Choroid plexus epithelial cell (primary cell): ENCODE data around the gene CELSR2.

Source experiments
- DNase-seq: peaks from one replicate; pipeline ENCODE4 v3.0.0-alpha.2; 2010; ENCODE audit warnings: low read depth
- H3K4me3 ChIP-seq: 2 replicates; pipeline ENCODE4 v1.5.1; 2011; ENCODE audit warnings: low read depth, mild to moderate bottlenecking, control low read depth, low read length, moderate library complexity
- CTCF ChIP-seq: conservative IDR thresholded peaks from 2 replicates; pipeline ENCODE4 v1.5.1; 2011; ENCODE audit warnings: low read depth, mild to moderate bottlenecking, control low read depth, inconsistent platforms, low read length, moderate library complexity

The CELSR2 gene

GRCh38 chr1:109312978-109313775 is 63.8 kb downstream of the CELSR2 start:
- peak; percentile 51 for DNase-seq
- TF ChIP-seq CTCF: no peak
- H3K4me3 ChIP-seq: no peak overlapping the region

- no peak for TF ChIP-seq CTCF
- no peak overlapping the region for H3K4me3 ChIP-seq
- DNase-seq: peak; percentile 68
Observed at GRCh38 chr1:109314795-109315194, 65.5 kb downstream of the CELSR2 start.

DNA sequence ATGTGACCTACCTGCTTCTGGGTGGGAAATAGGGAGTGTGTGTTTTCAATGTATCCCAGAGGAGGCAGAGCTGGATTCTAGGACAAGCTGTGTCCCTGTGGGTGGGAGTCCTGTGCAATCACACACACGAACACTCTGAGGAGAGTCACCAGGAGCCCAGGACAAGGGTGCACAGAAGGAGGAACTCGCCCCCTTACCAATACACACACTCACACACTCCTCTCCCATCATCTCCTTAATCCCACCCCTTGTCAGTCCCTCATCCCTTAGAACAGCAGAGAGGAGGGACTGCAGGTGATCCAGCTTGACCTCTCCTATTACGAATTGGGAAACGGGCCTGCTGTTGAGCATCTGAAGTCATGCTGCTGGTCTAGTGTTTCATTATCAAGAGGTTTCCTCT is 65.9 kb downstream of the CELSR2 start:
- DNase-seq: no peak
- no peak overlapping the region for H3K4me3 ChIP-seq

DNA sequence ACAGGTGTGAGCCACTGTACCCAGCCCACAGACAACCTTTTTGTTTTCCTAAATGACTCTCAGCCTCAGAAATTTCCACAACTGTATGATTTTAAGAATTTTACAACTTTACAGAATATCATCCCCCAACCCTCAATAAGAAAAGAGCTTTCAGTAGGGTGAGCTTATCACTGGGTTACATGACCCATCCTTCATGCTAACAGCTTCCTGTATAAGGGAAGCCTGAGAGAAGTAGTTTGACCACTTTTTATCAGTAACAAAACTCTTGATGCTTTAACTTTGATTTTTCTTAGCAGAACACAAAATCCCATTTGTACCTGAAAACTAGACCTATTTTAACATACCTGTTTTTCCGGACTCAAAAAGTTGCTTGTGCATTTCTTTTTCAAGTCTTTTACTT is 67.2 kb downstream of the CELSR2 start:
- no peak for TF ChIP-seq CTCF
- no peak overlapping the region for H3K4me3 ChIP-seq
- no peak for DNase-seq

More for the DNA sequence above, 65.9 kb downstream of the CELSR2 start:
- TF ChIP-seq CTCF: no peak

- no peak for DNase-seq
- no peak for TF ChIP-seq CTCF
- no peak overlapping the region for H3K4me3 ChIP-seq
Observed at GRCh38 chr1:109319114-109319513, 69.8 kb downstream of the CELSR2 start.

- DNase-seq: no peak
- no peak for TF ChIP-seq CTCF
- no peak overlapping the region for H3K4me3 ChIP-seq
Observed at GRCh38 chr1:109322974-109323373, 73.6 kb downstream of the CELSR2 start.
